ENCODE results near the gene BCOR.

Gene BCOR

DNA sequence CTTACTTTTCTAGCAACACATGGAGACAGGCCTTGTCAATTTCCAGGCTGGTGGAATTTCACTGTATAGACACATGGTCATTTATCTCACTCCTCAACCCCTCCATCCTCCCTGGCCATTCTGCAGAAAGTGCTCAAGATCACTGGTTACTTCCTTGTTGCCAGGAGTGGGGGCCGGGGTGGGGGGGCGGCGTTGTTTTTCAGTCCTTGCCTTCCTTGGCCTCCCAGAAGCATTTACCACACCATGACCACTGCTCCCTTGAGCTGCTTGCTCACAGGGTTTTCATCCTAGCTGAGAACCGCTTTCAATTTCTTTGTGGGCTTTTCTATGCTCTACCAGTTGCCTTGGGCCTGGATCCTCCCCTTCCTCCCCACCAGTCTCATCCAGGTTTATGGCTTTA lies 14.1 kb upstream of the BCOR start:
- no peak for DNase-seq

DNA sequence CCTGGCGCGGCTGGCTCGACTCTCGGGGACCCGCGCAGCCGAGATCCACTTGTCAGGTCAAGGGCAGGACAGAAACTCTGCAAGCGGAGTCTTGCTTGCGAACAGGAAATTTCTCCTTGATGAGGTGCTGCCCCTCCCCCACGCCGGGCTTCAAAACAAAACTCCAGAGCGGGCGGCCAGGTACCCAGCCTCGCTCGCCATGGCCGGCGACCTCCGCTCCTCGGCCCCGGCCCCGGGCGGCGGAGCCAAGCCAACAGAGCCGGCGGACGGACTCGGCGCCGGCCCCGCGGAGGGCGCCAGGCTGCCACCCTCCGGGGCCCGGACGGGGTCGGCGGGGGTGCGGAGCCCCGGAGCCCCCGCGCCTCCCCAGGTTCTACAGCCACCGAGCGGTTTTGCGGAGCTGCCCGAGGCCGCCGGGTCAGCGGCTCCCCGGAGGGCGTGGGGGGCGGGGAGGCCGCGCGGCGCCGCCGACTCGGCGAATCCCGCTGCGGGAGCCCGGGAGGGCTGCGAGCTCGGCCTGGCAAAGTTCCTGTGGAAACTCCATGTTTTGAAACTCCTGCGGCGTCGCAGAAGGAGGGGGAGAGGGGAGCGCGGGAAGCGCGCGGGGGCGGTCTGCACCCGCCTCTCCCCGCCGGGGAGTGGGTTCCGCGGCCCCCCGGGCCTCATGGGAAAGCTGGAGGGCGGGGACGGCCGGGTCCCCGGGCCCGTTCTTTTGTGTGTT lies 11.7 kb upstream of the BCOR start:
- no peak for DNase-seq

DNA sequence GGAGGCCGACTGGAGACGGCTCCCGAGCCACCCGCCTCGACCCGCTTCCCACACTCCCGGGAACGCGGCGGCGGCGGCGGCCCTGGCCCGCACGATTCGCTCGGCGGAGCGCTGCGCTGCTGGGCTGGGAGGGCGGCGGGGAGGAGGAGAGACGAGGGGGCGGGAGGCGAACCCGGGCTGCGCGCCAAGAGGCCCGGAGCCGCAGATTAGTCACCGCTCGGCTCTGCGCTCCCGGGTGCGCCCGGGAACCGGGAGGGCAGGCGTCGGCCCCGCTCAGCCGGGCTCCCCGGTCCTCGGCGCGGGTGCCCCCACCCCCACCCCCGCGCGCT lies 11.2 kb upstream of the BCOR start:
- peak; percentile 56 for DNase-seq

DNA sequence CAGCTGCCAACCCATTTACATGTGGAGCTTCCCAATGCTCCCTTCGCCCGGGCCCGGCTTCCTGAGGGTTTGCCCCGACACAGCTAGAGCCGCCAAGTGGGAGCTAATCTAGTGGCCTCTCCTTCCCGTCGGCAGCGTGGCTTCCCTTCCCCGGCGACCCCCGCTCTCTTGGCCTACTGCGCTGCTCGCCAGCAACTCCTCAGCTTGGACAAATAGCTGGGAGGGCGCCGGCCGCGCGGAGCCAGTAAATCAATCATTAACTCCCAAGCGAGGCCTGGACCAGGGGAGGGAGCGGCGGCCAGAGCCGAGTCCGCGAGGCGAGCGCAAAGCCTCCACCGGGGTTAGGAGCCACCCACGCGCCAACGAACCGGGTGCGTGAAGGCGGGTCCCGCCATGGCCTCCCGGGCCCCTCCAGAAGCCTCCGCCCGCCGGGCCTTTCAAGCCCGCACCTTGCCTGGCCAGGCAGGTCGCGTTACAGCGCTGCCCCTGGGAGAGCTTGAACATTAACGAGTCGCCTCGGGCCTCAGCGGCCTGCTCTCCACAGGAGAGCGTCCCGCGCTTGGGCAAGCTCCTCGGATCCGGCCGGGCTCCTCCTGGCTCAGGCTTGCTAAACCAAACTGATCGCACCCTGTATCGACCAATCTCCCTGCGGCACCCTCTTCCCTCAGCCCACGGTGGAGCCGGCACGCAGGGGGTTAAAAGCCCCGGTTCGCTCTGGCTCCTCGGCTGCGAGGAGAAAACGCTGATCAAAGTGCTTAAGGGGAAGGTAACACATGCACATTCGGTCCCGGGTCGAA lies 10.6 kb upstream of the BCOR start:
- no peak for DNase-seq

DNA sequence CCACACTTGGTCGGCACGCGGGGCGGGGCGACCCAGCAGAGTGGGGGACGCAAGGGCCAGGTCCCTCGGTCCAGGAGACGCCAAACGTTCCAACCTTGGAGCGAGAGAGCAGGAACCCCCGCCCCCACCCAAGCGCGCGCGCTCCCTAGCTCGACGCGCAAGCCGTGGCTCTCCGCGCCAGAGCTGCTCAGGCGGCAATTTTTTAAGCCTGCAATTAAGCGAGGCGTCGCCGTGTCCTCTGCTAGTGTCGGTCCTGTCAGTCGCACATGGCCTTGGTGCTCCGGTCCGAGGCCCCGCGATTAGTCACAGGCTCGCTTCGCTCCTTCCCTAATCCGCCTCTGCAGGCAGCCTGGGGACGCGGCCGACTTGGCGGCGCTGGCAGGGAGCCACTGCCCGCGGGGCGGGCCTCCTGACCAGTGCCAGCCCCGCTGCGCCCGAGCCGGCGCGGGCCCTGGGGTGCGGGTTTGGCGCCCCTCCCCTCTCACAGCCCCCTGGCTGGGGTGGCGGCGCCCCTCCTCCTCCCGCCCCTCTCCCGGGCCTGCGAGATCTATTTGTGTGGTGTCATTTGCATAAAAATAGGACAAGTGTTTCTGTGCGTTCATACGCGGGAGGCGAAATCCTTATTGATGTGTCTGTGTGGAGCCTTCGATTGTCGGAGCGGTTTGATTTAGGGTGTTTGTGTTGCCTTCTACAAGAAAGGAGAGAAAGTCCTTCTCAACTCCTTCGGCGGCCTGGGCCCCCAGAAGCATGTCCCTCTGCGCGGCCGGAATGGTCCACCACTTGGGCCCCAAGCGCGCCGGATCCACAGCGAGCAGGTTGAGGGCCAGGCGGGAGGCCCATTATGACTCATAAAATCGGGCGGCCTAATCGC lies 9.8 kb upstream of the BCOR start:
- no peak for DNase-seq

DNA sequence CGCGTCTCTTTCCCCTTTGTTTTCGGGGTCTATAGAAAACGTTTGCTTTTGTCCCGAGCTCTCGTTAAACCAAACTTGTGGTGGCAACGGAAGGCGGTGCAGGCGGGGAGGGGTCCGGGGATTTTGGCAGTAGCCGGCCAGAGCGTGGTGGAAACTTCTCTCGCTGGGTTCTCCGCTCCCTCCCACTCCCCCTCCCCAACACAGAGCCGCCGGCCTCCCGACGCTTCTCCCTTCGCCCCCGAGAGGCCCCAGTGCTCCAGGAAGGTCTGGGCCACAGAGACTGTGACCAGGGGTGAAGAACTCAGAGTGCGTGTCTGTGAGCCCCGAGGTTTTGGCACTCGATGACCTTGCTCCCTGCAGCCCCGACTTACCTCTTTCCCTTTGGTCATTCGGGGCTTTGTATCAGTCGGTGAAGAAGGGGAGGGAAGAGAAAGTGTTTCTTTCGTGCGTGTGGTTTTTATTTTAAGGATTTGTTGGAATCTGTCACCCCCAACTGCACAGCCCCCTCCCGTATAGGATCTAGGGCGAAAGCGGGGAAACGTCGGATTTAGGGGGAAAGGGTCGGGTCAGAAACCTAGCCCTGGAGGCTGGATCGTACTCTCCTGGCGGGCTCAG lies 9.0 kb upstream of the BCOR start:
- DNase-seq = no peak

DNA sequence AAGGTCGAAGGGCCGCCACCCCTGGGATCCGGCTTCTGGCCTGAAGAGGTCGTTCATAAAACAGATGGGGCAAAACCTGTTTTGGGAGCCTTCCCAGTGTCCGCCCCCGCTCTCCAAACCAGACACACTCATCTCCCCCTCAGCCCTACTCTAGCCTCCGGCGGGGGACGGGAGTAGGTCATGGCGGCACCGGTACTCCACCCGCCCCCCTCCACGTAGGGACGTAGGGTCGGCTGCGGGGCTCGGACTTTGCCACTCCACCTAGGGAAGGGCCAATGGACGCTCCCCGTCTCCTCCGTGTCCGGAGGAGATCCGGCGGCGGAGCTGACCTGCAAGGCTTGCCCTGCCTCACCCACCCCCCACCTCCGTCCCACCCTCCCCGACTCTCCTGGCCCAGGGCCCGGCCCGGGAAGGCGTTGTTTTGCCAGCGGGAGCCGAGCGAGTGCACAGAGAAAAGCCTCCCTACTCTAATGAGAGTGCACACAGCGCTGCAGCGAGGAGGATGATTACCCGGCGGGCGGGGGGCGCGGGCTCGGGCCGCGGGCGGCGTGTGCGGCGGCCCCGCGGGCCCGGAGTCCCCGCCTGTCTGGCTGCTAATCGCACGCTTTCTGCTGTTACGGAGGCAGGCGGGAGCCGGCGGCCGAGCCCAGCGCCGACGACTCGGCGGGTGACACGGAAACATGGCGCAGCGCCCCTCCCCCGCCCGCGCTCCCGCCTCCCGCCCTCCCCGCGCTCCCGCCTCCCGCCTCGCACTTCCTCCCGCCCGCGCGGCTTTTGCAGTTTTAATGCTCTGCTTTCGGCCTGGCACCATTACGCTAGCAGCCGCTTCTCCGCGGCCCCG lies 8.3 kb upstream of the BCOR start:
- DNase-seq = peak; percentile 61

DNA sequence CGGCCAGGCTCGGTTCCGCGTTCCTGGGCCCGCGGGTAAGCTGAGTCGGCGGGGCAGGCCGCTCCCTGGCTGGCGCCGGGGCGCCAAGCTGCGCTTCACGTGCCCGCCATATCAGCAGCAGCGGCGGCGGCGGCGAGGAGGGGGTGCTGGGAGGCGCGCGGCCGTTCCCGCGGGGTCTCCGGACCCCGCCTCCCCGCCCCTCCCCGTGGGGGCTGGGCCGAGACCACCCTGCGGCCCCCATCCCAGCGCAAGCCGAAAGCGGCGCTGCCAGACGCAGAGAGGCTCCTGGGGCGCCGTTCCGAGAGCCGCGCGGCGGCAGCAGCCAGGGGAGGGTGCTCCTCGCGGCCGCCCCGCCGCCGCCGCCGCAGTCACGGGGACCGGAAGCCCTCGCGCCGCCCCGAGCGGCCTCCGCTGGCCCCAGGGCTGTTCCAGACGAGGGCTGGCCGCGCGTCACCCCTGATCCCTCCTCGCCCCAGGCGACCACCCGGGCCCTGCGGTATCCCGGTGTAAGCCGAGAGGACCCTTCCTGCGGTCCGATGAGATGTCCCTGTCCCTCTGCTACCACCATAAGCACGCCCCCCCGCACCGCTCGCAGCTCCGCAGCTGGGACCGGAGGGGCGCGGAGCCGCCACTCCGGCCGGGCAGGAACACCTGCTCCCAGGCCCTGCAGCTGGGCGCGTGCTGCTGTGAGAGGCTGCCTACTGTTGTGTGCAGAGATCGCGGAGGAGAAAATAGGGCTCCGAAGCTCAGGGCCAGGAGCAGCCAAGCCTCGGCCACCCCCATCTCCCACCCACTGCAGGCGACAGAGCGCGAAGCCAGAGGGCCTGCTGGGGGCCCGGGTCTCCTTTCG lies 7.5 kb upstream of the BCOR start:
- no peak for DNase-seq

DNA sequence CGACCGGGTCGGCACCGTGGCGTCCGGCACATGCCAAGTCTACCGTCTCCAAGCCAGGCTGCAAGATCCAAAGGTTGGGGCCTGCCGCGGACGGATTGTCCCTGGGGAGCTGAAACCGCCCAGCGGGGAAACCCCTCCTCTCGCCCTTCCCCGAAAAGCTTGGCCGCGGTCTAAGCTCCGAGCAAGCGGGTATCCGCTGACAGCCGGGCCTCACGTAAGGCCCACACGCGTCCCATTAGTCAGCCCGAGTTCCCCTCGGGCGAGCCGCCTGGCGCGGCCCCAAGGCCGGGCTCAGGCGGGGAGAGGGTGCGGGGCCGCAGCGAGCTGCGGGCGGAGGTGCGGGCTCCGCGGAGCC lies 6.8 kb upstream of the BCOR start:
- DNase-seq = no peak

DNA sequence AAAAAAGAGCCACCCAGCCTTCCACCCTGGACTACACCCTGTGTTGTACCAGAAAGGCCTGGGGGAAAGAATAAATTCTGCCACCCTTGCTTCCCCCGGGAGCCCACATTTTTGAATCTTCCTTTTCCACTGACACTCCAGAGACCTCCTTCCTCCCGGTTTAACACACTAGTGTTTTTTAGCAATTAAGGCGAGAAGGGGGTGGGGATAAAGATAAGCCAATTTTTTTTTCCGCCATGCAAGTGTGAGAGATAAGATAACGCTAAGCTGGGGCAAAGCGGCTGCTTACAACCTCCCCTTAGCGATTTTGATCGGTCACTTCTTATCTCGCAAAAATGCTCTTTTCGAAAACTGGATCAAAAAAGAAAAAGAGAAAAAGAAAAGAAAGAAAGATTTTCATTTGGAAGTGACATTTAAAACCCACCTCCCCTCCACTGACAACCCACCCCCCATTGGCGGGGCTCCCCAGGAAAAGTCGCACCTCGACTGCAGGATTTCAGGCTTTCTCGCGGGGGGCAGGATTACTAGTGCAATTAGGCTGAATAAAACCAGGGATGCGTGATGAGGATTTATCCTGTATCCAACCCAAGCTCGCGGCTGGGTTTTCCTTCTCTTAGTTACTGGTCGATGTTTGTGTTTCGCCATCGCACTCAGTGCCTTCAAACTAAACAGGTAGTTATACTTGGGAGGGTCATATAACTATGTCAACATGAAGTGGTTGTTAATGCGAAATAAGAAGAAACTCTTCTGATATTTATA lies 6.0 kb upstream of the BCOR start:
- no peak for DNase-seq

DNA sequence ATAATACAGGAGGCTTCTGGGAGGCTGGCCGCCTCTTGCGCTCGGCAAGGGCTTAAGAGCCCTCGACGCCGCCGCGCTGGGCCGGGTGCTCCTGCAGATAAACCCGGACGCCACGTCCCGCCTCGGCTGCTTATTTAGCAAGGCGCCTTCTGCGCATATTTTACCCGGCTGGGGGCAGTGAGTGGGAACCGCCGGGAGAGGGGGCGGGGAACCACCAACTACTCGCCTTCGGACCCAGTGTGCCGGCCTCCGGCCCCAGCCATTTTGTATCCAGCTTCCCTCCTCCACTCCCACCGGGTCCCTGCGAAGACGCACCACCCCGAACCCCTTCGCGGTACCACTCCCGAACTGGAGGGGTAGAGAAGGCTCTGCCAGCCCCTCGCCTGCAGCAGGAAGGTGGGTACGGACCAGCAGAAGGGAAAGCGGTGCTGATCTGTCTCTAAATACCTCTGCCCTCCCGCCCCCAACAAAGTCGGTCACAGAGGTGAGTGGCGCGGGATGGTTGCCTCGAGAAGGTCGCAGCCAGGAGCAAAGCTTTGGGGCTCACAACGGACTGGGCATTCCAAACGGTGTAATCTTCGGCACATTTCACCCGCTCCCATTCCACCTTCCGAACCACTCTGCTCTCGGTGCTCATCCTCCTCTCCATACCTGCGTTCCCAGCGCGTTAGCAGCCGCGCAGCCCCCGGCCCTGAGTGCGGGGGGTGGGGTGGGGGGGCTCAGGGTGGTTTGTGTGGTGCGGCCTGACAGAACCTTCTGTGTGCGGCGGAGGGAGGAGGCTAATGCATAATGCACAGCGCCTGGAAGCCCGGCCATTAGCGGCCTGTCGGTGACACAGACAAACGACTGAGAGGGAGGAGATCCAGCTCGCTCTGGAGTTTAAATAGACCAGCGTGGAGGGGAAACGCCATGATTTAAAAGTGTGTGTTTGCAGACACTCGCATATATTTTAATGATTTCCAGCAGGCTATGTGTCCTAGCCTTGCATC lies 4.9 kb upstream of the BCOR start:
- no peak for DNase-seq

DNA sequence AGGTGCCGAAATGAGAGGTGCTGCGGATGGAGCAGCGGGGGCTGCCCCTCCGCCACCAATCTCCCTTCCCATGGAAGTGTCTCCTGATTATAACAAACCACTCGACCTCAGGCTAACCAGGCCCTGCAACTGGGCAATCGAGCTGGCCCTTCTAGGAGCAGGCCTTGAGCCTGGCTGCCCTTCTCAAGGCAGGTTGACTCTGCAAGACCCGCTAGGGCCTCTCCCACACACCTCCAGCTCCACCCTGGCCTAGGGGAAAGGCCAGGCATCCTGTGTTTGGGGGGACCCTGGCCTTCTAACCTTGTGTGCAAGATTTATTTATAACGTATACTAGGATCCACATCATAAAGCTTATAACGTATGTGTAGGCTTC lies 3.7 kb upstream of the BCOR start:
- no peak for DNase-seq

DNA sequence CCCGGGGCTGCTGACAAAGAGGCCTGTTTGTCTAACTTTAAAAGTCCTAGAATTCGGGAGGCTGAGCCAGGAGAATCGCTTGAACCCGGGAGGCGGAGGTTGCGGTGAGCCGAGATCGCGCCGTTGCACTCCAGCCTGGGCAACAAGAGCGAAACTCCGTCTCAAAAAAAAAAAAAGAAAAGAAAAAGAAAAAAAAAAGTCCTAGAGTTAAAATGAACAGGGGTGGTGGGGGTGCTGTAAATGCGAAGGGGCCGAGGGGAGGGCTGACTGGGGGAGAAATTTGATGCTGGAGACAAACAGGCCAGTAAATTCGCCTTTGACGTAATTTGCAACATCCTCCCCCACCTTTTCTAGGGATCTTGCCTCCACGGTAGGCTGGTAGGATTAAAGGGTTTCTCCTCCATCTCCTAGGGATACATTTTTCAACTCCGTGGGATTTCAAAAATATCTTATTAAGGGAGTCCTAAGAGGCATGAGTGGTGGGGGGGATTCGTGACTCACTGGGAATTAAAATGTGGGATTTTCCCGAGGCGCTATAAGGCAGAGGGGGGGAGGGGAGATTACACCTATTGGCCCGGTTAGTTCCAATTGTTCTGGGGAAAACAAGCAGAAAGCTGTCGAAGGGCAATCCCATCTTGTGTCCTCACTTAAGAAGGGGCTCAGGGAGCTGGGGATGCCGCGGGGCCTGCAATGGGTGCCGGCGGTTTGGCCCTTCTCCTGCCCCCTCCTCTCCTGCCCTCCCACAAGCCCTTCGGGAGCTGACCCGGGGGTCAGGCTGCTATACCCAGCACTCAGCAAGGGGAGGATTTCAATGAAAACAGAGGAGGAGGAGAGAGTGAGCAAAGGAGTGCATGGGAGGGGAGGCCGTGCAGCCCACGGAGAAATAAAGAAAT lies 3.0 kb upstream of the BCOR start:
- DNase-seq = no peak

DNA sequence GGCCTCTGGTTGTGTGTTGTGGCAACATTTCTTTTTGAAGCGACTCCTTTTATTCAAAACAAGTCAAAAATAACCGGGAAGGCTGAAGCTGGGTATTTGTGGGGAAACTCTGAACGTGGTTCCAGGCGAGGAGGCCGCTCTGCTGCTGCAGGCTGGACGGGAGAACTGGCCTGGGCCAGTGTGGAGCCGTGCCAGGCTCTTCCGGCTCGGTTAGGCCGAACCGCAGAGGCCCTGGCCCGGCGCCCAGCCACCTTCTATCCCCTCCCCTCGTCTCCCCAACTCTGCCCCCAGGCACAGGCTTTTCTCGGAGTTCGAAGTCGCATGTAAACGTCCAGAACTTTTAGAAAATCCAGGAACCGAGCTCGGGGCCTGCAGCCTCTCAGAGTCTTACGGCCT lies 2.4 kb upstream of the BCOR start:
- no peak for DNase-seq

DNA sequence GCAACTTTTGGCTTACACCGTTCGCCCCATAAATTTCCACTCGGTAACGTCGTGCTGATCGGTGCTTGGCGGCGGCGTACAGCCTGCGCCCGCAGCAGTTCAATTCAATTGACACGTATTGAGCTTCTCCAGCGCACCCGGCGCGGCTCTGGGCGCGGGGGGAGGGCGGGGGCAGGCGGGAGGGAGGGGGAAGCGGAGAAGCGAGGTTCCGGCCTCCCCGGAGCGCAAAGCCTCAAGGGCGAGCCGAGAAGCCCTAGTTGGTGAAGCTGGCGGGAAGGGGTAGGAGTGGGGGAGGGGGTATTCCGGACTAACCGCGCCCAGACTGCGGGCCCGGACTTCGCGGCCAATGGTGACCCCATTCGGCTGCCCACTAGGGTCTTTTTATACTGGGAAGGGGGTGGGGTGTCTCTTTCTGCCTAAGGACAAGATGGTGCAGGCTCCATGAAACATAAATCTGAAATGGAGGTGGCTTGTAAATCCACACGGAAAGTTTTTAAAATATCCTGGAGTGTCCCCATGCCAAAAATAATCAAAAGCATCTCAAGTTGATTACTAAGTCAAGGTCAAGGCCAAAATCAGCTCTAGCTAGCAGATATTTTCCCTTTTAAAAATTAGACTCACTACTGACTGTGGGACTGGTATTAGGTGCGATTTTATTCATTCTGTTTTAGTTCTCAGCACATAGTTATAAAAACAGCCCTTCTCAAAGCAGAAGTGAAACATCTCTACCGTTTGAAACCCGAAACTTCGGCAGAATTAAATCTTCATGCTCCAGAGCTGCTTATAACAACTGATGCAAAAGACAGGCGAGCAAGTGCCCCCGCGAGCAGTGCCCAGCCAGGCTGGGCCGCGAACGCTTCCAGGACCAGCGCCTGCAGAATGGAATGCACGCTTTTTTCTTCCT lies 1.5 kb upstream of the BCOR start:
- DNase-seq = no peak

DNA sequence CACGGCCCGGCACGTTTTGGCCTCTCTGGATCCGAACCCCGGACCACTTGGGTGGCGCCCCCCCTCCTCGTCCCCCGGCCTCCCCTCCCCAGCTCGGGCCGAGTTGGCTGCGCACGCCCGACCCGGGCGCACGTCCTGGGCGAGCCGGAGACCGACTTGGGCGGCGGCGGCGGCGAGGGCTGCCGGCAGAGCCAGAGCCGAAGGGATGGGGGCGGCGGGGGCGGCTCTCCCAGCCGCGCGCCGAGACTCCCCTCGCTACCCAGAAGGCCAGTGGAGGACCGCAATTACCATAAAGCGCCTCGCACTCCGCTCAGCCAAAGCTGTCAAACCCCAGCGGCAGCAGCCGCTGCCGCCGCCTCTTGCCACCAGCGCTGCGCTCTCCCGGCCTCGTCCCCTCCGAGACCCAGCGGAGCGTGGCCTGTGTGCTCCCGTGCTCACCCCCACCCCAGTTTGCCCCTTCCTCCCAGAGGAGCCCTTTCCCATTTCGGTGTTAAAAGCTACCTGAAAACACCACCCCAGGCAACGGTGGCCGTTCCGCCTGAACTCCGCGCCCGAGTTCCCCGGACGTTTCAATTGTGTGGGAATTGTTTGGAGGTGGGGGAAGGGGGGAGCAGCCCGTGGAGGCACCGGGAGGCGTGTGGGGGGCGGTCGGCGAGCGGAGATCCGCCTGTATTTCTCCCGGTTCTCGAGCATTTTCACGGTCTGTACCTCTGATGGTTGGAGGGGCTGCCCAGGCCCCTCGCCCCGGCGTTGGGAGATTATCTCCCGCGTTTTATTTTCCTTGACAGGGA lies 701 bp upstream of the BCOR start:
- peak; percentile 48 for DNase-seq

DNA sequence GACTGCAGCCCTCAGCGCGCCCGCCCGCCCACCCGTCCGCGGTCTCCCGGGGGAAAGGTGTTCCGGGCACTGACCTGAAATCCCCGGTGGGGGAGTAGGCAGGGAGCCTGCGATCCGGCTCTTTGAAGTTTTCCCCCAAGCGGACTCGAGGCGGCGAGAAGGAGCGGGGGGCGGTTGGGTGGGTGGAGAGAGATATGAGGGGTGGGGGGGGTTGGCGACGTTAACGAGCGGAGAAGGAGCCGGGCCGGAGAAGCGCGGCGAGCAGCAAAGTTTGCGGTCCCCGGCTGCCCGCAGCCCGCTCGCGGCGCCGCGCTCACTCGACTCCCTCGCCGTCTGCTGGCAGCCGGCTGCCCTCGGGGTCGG lies 636 bp downstream of the BCOR start:
- DNase-seq = no peak
